HepG2 (cell line): Measurements from ENCODE around the gene SSNA1. TPM values are rescaled to one million over a fixed set of nuclear protein-coding genes. Genes with fewer than 3 reads are reported as not detected.

Experiments used
- ATAC-seq: fragments of 200-7000 bp; cut with Tn5 transposase; 3 replicates; pipeline ENCODE4 v1.9.1; 2020; ENCODE audit warnings: mild to moderate bottlenecking, moderate library complexity
- BruUV-seq: library from RNA; stranded (reverse); fragments of 400-500 nt; replicated peaks from 2 replicates; lab custom pipeline; 2021; lab: Mats Ljungman, UMichigan
- CTCF ChIA-PET: fragments of 300-600 bp; formaldehyde crosslinking; extraction: SDS; loops from one replicate; lab custom pipeline; 2021; ENCODE audit warnings: low total read pairs, inconsistent platforms, low intra/inter-chr PET ratio; lab: Yijun Ruan, JAX
- POLR2A ChIA-PET: fragments of 350-600 bp; sonication (Branson Sonifier 250); formaldehyde crosslinking; loops from one replicate; lab custom pipeline; 2020; ENCODE audit warnings: antibody characterized with exemption, inconsistent platforms; lab: Yijun Ruan, JAX
- DNase-seq: peaks from one replicate; pipeline ENCODE4 v3.0.0-alpha.2; 2015; ENCODE audit warnings: low spot score
- FAIRE-seq: peaks from 3 replicates; lab custom pipeline; 2011; peaks lifted over from hg19 to GRCh38; lab: Jason Lieb, UNC
- H2AFZ ChIP-seq: one replicate; pipeline ENCODE4 v1.6.1; 2011; ENCODE audit warnings: low read length, inconsistent platforms
- H3K27ac ChIP-seq: fragments of 300-600 bp; 3 replicates; pipeline ENCODE4 v1.8.0; 2011; ENCODE audit warnings: mixed run types, mild to moderate bottlenecking, mixed read lengths, low read length, inconsistent platforms; ENCODE audit not compliant: insufficient read depth; ENCODE audit errors: extremely low read length
- H3K27me3 ChIP-seq, 2 experiments: fragments of 200-600 bp in 1 of 2; 2 replicates in 1 of 2; 3 replicates in 1 of 2; pipeline versions ENCODE4 v1.6.0 to v1.8.0; 2011; ENCODE audit warnings: low read length in 2 of 2, mild to moderate bottlenecking in 2 of 2, moderate library complexity in 2 of 2, inconsistent platforms in 1 of 2; ENCODE audit not compliant: insufficient read depth in 2 of 2, control insufficient read depth in 1 of 2
- H3K36me3 ChIP-seq, 2 experiments: fragments of 200-600 bp in 1 of 2; replicated peaks in 1 of 2; 2 replicates in 1 of 2; 3 replicates in 1 of 2; pipeline versions ENCODE4 v1.5.1 to v1.8.0; 2011; ENCODE audit warnings: low read length in 2 of 2, inconsistent platforms in 1 of 2; ENCODE audit not compliant: insufficient read depth in 2 of 2, control insufficient read depth in 1 of 2
- H3K4me1 ChIP-seq: 2 replicates; pipeline ENCODE4 v1.5.1; 2012; ENCODE audit warnings: low read length, inconsistent platforms; ENCODE audit not compliant: insufficient read depth
- H3K4me2 ChIP-seq: 2 replicates; pipeline ENCODE4 v1.6.0; 2011; ENCODE audit warnings: low read depth, low read length, inconsistent platforms
- H3K4me3 ChIP-seq, 3 experiments: fragments of 200-600 bp in 1 of 3; sonication (generic), shearing (Covaris generic) in 1 of 3; replicated peaks in 1 of 3; 2 replicates each; pipeline ENCODE4 v1.5.1; 2011 to 2016; ENCODE audit warnings: low read length in 3 of 3, inconsistent platforms in 2 of 3, low read depth in 2 of 3, mild to moderate bottlenecking in 2 of 3, control low read depth in 1 of 3, mixed read lengths in 1 of 3; ENCODE audit not compliant: insufficient read depth in 1 of 3
- H3K79me2 ChIP-seq: one replicate; pipeline ENCODE4 v1.6.1; 2011; ENCODE audit warnings: low read length, inconsistent platforms; ENCODE audit not compliant: insufficient read depth
- H3K9ac ChIP-seq: 2 replicates; pipeline ENCODE4 v1.6.0; 2011; ENCODE audit warnings: mild to moderate bottlenecking, low read depth, low read length, inconsistent platforms; ENCODE audit not compliant: insufficient read depth
- H3K9me3 ChIP-seq: 2 replicates; pipeline ENCODE4 v1.5.1; 2012; ENCODE audit warnings: mild to moderate bottlenecking, low read length
- H4K20me1 ChIP-seq: 2 replicates; pipeline ENCODE4 v1.6.0; 2011; ENCODE audit warnings: inconsistent platforms, mild to moderate bottlenecking, low read length, moderate library complexity; ENCODE audit not compliant: insufficient read depth
- ASH2L ChIP-seq: fragments of 300-600, 200-600 bp; sonication (generic); IDR thresholded peaks from 2 replicates; pipeline ENCODE4 v1.7.0; 2017; ENCODE audit warnings: low read depth, mild to moderate bottlenecking, moderate library complexity, mixed read lengths, low read length; ENCODE audit not compliant: insufficient read length
- HNF4A ChIP-seq: sonication (generic); formaldehyde crosslinking; IDR thresholded peaks from 2 replicates; pipeline ENCODE4 v1.4.0; 2020; ENCODE audit warnings: missing genetic modification reagents
- ISX ChIP-seq: sonication (generic); formaldehyde crosslinking; conservative IDR thresholded peaks from 2 replicates; pipeline ENCODE4 v1.5.0; 2020; ENCODE audit warnings: missing genetic modification reagents
- NRL ChIP-seq: sonication (generic); formaldehyde crosslinking; IDR thresholded peaks from 2 replicates; pipeline ENCODE4 v1.5.0; 2020; ENCODE audit warnings: missing genetic modification reagents, mild to moderate bottlenecking, moderate library complexity, borderline replicate concordance
- ZNF296 ChIP-seq: sonication (generic); formaldehyde crosslinking; conservative IDR thresholded peaks from 2 replicates; pipeline ENCODE4 v1.5.0; 2020; ENCODE audit warnings: mild to moderate bottlenecking, missing genetic modification reagents
- ZNF605 ChIP-seq: sonication (generic); formaldehyde crosslinking; IDR thresholded peaks from 2 replicates; pipeline ENCODE4 v1.8.0; 2022; ENCODE audit warnings: mild to moderate bottlenecking, missing genetic modification reagents
- WGBS: methylation state at CpG from one replicate; pipeline ENCODE4 v1.1.6; 2017; ENCODE audit warnings: low lambda C conversion rate; 5-methylcytosine and 5-hydroxymethylcytosine counted together
- in situ Hi-C: cut with HindIII; loops from 2 replicates; pipeline ENCODE4 v1.10.0; 2017; ENCODE audit warnings: low pct_unique_long_range_greater_than_20kb; ENCODE audit not compliant: extremely low pct_ligation_motif_present
- intact Hi-C: fragments of 100-400 bp; cut with micrococcal nuclease; formaldehyde crosslinking; loops from one replicate; pipeline ENCODE4 v1.10.0; 2022; ENCODE audit not compliant: unreplicated experiment
- polyA plus RNA-seq, 8 experiments: library from polyadenylated mRNA; depleted of rRNA in 3 of 8; stranded (reverse) in 7 of 8; unstranded in 1 of 8; fragments of >200 nt; fragmentation: Illumina TruSeq in 4 of 8; extraction: Trizol in 4 of 8; gene quantifications; 2 replicates each; pipeline versions ENCODE4 v1.2.1 to v1.2.3, GENCODE V29; 2011 to 2016; ENCODE audit warnings: low read depth in 4 of 8, missing spikeins in 1 of 8, mixed read lengths in 1 of 8; ENCODE audit not compliant: insufficient read depth in 1 of 8
- total RNA-seq, 5 experiments: library from RNA; depleted of rRNA; stranded (reverse); fragments of >200 nt; fragmentation: Illumina TruSeq; extraction: Trizol; gene quantifications; 2 replicates each; pipeline ENCODE4 v1.2.3, GENCODE V29; 2016; ENCODE audit warnings: low read depth in 1 of 5
- TF ChIP-seq, protein P1 (sequence below): sonication (generic); formaldehyde crosslinking; IDR thresholded peaks from 2 replicates; pipeline ENCODE4 v1.4.0; 2020; ENCODE audit warnings: missing genetic modification reagents

Gene SSNA1
- total and polyA plus RNA-seq, 2 of the 13 experiments (the other 11 are each of a cell fraction or from before 2014, with no cell fraction given), result 35.9 to 49.4 TPM

DNA sequence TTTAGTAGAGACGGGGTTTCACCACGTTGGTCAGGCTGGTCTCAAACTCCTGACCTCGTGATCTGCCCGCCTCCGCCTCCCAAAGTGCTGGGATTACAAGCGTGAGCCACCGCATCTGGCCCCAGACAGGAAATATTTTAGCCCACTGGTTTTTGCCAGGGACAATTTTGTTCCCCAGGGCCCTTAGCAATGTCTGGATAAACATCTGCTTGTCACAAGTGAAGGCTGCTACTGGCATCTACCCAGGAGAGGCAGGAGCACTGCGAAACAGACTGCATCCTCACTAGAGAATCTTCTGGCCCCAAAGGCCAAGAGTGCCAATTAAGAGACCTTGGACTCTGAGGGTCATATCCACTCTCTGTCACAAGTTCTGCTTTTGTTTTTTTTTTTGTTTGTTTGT, 14.5 kb downstream of the SSNA1 start:
- TF ChIP-seq HNF4A (CRISPR knock-in tag), result peak; percentile 31; the same call in 1 of the 2 replicates
- no peak for TF ChIP-seq ZNF296 (CRISPR knock-in tag)
- TF ChIP-seq ASH2L, result peak; percentile 8
- TF ChIP-seq NRL (CRISPR knock-in tag), result no peak
- no peak for TF ChIP-seq ISX (CRISPR knock-in tag)
- TF ChIP-seq, protein P1, sequence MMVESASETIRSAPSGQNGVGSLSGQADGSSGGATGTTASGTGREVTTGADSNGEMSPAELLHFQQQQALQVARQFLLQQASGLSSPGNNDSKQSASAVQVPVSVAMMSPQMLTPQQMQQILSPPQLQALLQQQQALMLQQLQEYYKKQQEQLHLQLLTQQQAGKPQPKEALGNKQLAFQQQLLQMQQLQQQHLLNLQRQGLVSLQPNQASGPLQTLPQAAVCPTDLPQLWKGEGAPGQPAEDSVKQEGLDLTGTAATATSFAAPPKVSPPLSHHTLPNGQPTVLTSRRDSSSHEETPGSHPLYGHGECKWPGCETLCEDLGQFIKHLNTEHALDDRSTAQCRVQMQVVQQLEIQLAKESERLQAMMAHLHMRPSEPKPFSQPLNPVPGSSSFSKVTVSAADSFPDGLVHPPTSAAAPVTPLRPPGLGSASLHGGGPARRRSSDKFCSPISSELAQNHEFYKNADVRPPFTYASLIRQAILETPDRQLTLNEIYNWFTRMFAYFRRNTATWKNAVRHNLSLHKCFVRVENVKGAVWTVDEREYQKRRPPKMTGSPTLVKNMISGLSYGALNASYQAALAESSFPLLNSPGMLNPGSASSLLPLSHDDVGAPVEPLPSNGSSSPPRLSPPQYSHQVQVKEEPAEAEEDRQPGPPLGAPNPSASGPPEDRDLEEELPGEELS (CRISPR knock-in tag), result peak; percentile 31; the same call in 1 of the 2 replicates
- 0 out of 2 replicates have a peak, but pooled peaks have one; percentile 26 for TF ChIP-seq ZNF605
- TF ChIP-seq, all 625 proteins: peak for 4
- Histone ChIP-seq H3K9me3 (no peaks in the 10 kb centered on the region), H3K27ac (peak overlapping the region; percentile 96), H2AFZ (no peak overlapping the region), H3K9ac (no peak overlapping the region), H3K4me1 (peaks cover 60% of the 10 kb centered on the region), H3K4me3 (no peak overlapping the region), H4K20me1 (peaks cover 4% of the 10 kb centered on the region; the same call in 1 of the 2 replicates), H3K36me3 (no peaks in the 10 kb centered on the region), H3K79me2 (peaks cover 57% of the 10 kb centered on the region), H3K27me3 (no peaks in the 10 kb centered on the region; a peak in 1 of 5 replicates), H3K4me2 (peak overlapping the region; percentile 95)
- in situ Hi-C loops (no loop called here), intact Hi-C loops (no loop called here)
- no TSS peak for BruUV-seq
- no peak for FAIRE-seq
- DNase-seq, result no peak
- WGBS, result 14% methylated on average over 8 of the region's 8 CpGs
- ChIA-PET POLR2A (interaction anchor here (1.0 to 8.8 kb wide), 9 partner anchors 14 to 147 kb away, joined by 3 to 225 read pairs (median 15); partner anchors contain the start of genes ANAPC2, CYSRT1, RNF208 and RNF224), CTCF (no interaction called here)
- ATAC-seq, result no peak
